ENCODE measurements around the gene KRT81. TPM values are rescaled to one million over a fixed set of nuclear protein-coding genes. Genes with fewer than 3 reads are reported as not detected.
A peak's percentile ranks its signal among the peaks of the same experiment; 100 is the strongest.
"Not testable (repeated sequence)": the region's sequence is repeated elsewhere in the genome, so short reads cannot be mapped to it uniquely, and the experiment has no call there.

KRT81 gene
- total RNA-seq, 4 donors from 2014 or later, result 0.27 TPM; not detected in 3

- Histone ChIP-seq H3K4me1 (peaks cover 0 to 9% (median 7%) of the 10 kb centered on the region in 3 donors), H3K4me3 (peak overlapping the region in 1 of 2 donors; percentile 34), H3K27ac (no peak overlapping the region), H3K27me3 (peaks cover 64% of the 10 kb centered on the region), H3K36me3 (no peaks in the 10 kb centered on the region), H3K9me3 (no peaks in the 10 kb centered on the region)
- 13% methylated on average over 13 of the region's 72 CpGs; no CpG with 5 or more reads in 1 of the 2 donors for WGBS, 2 donors (ENCODE audit: low coverage in 1 of 2)
- peak; percentile 33 for ATAC-seq
- no peak for TF ChIP-seq EP300 (IDR thresholded peaks at IDR 0.05)
- TF ChIP-seq CTCF (IDR thresholded peaks at IDR 0.05), result peak in 2 of 4 experiments; percentile 16 to 32
- no peak for TF ChIP-seq POLR2A (IDR thresholded peaks at IDR 0.05)
Measured at GRCh38 chr12:52258335-52258901, 32.9 kb downstream of the KRT81 start.

- WGBS, 2 donors (ENCODE audit: low coverage in 1 of 2), result 80 to 88% methylated on average over 3 to 5 of the region's 13 CpGs
- H3K4me1 ChIP-seq, H3K9me3 ChIP-seq, H3K36me3 ChIP-seq, H3K4me3 ChIP-seq, H3K27ac ChIP-seq, ATAC-seq: not testable (repeated sequence)
- H3K27me3 ChIP-seq, result peaks cover 64% of the 10 kb centered on the region
Measured at GRCh38 chr12:52257922-52258321, 33.4 kb downstream of the KRT81 start.

GRCh38 chr12:52257074-52257551 is 34.2 kb downstream of the KRT81 start:
- peaks cover 57% of the 10 kb centered on the region for H3K27me3 ChIP-seq
- no peaks in the 10 kb centered on the region for H3K36me3 ChIP-seq
- H3K4me3 ChIP-seq, result no peak overlapping the region
- ATAC-seq, result no peak
- peaks cover 0 to 9% (median 7%) of the 10 kb centered on the region in 3 donors for H3K4me1 ChIP-seq
- H3K9me3 ChIP-seq, result no peaks in the 10 kb centered on the region
- no peak overlapping the region for H3K27ac ChIP-seq
- WGBS, 2 donors (ENCODE audit: low coverage in 1 of 2), result 100% methylated on average over 1 of the region's 4 CpGs; no CpG with 5 or more reads in 1 of the 2 donors
- TF ChIP-seq POLR2A (IDR thresholded peaks at IDR 0.05), result no peak
- no peak for TF ChIP-seq CTCF (IDR thresholded peaks at IDR 0.05)
- no peak for TF ChIP-seq EP300 (IDR thresholded peaks at IDR 0.05)
- no peak for TF ChIP-seq POLR2AphosphoS5 (IDR thresholded peaks at IDR 0.05)

GRCh38 chr12:52256584-52256935 is 34.8 kb downstream of the KRT81 start:
- H3K27me3 ChIP-seq, result peaks cover 53% of the 10 kb centered on the region
- no peaks in the 10 kb centered on the region for H3K36me3 ChIP-seq
- H3K27ac ChIP-seq, result no peak overlapping the region
- no peak for ATAC-seq
- no peaks in the 10 kb centered on the region for H3K9me3 ChIP-seq
- H3K4me1 ChIP-seq, result peaks cover 0 to 9% (median 7%) of the 10 kb centered on the region in 3 donors
- H3K4me3 ChIP-seq, result no peak overlapping the region
- 30% methylated on average over 2 of the region's 2 CpGs; no CpG with 5 or more reads in 1 of the 2 donors for WGBS, 2 donors (ENCODE audit: low coverage in 1 of 2)
- TF ChIP-seq POLR2AphosphoS5 (IDR thresholded peaks at IDR 0.05) (no peak), EP300 (IDR thresholded peaks at IDR 0.05) (no peak), POLR2A (IDR thresholded peaks at IDR 0.05) (no peak), CTCF (IDR thresholded peaks at IDR 0.05) (no peak)

GRCh38 chr12:52255926-52256583 is 35.3 kb downstream of the KRT81 start:
- 76 to 83% methylated on average over 4 of the region's 9 CpGs for WGBS, 2 donors (ENCODE audit: low coverage in 1 of 2)
- no peak for TF ChIP-seq EP300 (IDR thresholded peaks at IDR 0.05)
- TF ChIP-seq CTCF (IDR thresholded peaks at IDR 0.05), result no peak
- TF ChIP-seq POLR2AphosphoS5 (IDR thresholded peaks at IDR 0.05), result no peak
- no peak for TF ChIP-seq POLR2A (IDR thresholded peaks at IDR 0.05)
- H3K27me3 ChIP-seq, result peaks cover 51% of the 10 kb centered on the region

More at GRCh38 chr12:52255926-52256583, 35.3 kb downstream of the KRT81 start:
- Histone ChIP-seq H3K9me3 (no peaks in the 10 kb centered on the region), H3K36me3 (no peaks in the 10 kb centered on the region), H3K4me3 (no peak overlapping the region), H3K4me1 (peaks cover 0 to 9% (median 7%) of the 10 kb centered on the region in 3 donors), H3K27ac (no peak overlapping the region)
- no peak for ATAC-seq

Measured in gastroesophageal sphincter (tissue), 4 donors.